ENCODE measurements around the gene NAMPT. TPM values are rescaled to one million over a fixed set of nuclear protein-coding genes. Genes with fewer than 3 reads are reported as not detected.

NAMPT gene
- total RNA-seq, 3 donors from 2014 or later, result 1,116 to 1,426 (median 1,121) TPM

DNA sequence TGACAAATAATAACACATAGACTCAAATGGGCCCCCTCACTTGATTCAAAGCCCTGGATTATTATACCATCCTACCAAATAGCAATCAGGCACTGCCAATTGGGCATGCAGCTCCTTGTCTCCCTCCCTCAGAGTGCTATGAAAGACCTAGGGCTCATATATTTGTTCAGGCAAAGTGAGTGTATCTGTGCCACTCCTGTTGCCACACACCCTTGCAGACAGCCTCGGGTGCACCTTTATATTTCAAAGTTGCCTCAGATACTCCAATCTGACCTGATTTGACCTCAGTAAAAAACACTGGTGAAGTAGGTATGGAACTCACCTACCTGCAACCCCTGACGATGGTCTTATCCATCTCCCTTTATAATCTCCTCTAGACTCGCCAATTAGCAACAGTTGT is 3.0 kb upstream of the NAMPT start:
- no peak for DNase-seq
- Mint-ChIP-seq H3K4me3 (no peak overlapping the region), H3K27me3 (ENCODE audit: low read depth) (peaks cover 3% of the 10 kb centered on the region), H3K4me1 (ENCODE audit: low read depth) (peaks cover 25% of the 10 kb centered on the region), H3K36me3 (ENCODE audit: insufficient read depth) (peaks cover 9% of the 10 kb centered on the region), H3K9me3 (no peaks in the 10 kb centered on the region)
- no peak for ATAC-seq

DNA sequence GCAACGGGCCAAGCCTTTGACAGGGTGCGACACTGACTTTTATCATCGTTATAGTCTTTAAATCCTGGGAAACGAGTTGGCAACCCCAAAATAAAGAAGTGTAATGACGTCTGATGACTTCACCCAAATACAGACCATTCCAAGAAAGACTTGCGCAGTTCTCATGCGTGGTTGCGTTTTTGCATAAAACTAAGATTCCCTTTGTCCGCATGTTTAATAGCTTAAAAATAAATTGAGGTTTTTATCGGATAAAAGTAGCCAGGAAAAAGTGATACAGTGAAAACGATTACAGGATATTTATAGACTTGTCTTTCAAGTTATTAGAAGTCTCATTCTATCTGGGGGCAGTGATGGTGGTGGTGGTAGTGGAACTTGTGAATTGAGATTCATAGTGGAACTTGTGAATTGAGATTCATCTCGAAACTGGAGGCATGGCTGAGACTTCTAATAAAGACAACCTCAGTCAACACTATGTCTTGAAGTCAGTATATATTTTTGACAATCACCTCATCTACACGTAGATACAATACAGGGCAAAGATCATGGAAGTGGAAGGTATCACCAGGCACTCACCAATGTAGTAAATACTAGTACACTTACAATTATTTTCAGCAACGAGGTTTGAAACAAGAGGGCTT is 1.2 kb upstream of the NAMPT start:
- Mint-ChIP-seq H3K4me3 (peak overlapping the region; percentile 96), H3K27me3 (ENCODE audit: low read depth) (no peaks in the 10 kb centered on the region), H3K4me1 (ENCODE audit: low read depth) (peaks cover 27% of the 10 kb centered on the region), H3K36me3 (ENCODE audit: insufficient read depth) (peaks cover 25% of the 10 kb centered on the region), H3K9me3 (no peaks in the 10 kb centered on the region)
- DNase-seq (no peak), ATAC-seq (peak; percentile 4)

DNA sequence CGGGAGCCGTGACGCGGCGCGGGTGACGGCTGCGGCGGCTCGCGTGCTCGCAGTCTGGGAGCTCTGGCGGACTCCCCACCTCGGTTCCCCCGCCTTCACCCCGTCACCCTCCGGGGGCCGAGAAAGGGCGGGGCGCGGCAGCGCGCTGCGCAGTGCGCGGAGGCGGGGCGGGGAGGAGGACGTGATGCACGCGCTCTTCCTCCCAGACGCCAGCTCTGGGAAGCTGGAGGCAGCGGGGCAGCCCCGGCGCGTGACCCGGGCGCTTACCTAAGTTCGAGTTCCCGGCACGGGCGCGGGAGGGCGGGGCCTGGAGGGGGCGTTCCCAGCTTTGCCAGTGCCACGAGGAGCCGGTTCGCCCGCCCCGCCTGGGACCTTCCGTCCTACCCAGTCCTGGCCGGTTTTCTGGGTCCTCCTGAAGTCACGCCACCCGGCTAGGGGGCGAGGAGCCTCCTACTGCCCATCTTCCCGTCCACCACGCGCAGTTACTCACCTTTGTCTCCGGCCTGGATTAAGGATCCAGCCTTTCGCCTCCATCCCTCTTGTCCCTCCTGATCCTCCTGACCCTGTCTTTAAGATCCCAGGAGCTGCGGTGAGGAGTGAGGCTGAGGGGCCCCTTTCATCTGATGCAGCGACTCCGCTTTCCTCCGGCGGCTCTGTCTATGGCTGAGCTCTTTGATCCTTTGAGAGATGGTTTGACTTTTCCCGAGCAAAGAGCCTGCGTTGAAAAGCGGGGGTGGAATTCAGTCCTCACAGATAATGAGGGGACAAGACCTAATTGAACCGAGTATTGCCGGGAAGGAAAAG is 470 bp upstream of the NAMPT start:
- Mint-ChIP-seq H3K36me3 (ENCODE audit: insufficient read depth) (peaks cover 28% of the 10 kb centered on the region), H3K9me3 (no peaks in the 10 kb centered on the region), H3K27me3 (ENCODE audit: low read depth) (no peaks in the 10 kb centered on the region), H3K4me3 (peak overlapping the region; percentile 96), H3K4me1 (ENCODE audit: low read depth) (peaks cover 30% of the 10 kb centered on the region)
- peak; percentile 100 for DNase-seq
- peak; percentile 79 to 85 for ATAC-seq

DNA sequence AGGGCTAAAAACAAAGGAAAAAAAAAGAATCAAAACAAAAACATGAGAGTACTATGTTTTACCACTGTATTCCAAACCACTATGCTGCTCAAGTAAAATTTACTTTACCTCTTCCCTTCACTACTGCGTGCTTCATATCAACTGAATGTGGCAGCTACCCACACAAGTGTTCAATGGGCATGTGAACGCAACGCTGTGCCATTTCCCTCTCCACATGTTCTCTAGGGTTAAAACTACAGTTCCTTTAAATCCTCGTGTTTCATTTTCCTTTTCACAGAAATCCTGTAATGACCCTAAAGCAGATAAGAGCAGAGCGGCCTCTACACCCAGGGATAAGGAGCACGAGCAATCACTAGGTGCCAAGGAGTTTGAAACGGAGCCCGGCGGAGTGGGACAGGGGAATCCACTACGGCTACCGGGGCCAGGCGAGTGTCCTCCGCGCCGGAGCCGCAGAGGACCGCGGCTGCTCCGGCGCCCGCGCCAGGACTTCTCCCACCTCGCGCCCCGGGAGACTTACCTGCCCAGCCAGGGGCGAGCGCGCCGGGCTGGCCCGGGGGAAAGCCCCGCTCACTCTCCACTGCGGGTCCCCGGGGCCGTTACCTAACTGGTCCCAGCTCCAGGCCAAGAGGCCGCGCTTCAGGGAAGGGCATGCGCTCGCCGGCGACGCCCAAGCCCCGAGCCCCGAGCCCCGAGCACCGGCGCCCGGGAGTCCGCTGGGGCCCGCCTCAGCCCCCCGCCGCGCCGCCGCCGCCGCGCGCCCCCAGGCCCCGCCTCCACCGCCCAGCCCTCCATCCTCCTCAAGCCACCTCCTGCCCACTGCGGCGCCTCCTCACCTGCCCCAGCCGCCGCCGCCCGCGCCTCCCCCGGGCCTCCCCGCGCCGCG is 711 bp downstream of the NAMPT start:
- peak; percentile 27 for ATAC-seq
- no peaks in the 10 kb centered on the region for H3K9me3 Mint-ChIP-seq
- peaks cover 38% of the 10 kb centered on the region for H3K4me1 Mint-ChIP-seq (ENCODE audit: low read depth)
- peak overlapping the region; percentile 96 for H3K4me3 Mint-ChIP-seq
- peak; percentile 46 for DNase-seq
- peaks cover 40% of the 10 kb centered on the region for H3K36me3 Mint-ChIP-seq (ENCODE audit: insufficient read depth)
- H3K27me3 Mint-ChIP-seq (ENCODE audit: low read depth), result no peaks in the 10 kb centered on the region

DNA sequence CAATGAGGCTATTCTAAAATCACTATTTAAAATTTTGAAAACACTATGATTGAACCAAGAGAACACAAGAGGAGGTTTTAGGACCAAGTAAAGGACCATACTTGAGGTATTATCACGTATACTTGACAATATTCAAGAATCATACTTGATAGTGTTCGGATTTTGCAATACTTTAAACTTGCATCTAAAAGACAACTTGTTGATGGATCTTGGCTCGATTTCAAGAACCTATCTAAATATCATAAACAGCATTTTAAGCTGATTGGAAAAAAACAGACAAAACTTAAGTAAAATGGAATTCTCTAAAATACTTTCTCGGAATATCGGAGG is 1.3 kb downstream of the NAMPT start:
- peaks cover 41% of the 10 kb centered on the region for H3K4me1 Mint-ChIP-seq (ENCODE audit: low read depth)
- H3K27me3 Mint-ChIP-seq (ENCODE audit: low read depth), result no peaks in the 10 kb centered on the region
- H3K4me3 Mint-ChIP-seq, result peak overlapping the region; percentile 88
- ATAC-seq (no peak), DNase-seq (no peak)
- no peaks in the 10 kb centered on the region for H3K9me3 Mint-ChIP-seq
- peaks cover 44% of the 10 kb centered on the region for H3K36me3 Mint-ChIP-seq (ENCODE audit: insufficient read depth)

DNA sequence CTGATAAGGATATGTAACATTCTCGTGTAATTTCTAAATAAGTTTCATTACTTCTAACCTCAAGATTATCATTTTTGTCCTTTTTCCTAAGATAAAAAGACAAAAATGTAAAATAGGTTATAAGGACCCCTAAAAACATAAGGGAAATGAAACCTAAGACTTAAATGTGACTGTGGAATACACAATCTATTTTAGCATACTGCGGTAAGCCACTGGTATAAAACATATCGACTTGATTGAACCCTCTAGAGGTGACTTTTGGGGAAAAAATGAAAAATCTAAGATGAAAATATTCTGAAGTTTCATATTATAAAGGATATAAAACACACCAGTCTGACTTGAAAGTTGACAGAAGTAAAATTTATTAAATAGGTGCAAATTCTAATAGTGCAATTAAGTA is 1.9 kb downstream of the NAMPT start:
- Mint-ChIP-seq H3K9me3 (no peaks in the 10 kb centered on the region), H3K27me3 (ENCODE audit: low read depth) (no peaks in the 10 kb centered on the region), H3K36me3 (ENCODE audit: insufficient read depth) (peaks cover 50% of the 10 kb centered on the region), H3K4me1 (ENCODE audit: low read depth) (peaks cover 41% of the 10 kb centered on the region), H3K4me3 (peak overlapping the region; percentile 88)
- DNase-seq, result no peak
- ATAC-seq, result no peak

DNA sequence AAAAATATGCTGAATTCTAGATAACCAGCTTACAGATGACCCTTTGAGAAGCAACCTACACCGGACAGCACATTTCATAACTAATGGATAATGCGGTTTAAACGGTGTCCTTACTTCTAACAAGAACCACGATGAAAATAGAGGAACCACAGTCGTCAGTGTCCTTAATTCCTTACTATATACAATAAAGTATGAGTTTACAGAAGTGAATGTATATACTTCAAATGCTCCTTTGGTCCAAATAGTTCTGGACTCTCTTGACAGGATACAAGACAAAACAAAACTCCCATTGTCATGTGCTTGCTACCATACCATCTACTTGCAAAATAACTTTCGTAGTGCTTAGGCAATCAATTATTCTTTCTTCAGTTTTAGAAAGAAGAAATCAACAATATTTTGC is 2.4 kb downstream of the NAMPT start:
- no peak for ATAC-seq
- peaks cover 54% of the 10 kb centered on the region for H3K36me3 Mint-ChIP-seq (ENCODE audit: insufficient read depth)
- H3K4me1 Mint-ChIP-seq (ENCODE audit: low read depth), result peaks cover 41% of the 10 kb centered on the region

DNA sequence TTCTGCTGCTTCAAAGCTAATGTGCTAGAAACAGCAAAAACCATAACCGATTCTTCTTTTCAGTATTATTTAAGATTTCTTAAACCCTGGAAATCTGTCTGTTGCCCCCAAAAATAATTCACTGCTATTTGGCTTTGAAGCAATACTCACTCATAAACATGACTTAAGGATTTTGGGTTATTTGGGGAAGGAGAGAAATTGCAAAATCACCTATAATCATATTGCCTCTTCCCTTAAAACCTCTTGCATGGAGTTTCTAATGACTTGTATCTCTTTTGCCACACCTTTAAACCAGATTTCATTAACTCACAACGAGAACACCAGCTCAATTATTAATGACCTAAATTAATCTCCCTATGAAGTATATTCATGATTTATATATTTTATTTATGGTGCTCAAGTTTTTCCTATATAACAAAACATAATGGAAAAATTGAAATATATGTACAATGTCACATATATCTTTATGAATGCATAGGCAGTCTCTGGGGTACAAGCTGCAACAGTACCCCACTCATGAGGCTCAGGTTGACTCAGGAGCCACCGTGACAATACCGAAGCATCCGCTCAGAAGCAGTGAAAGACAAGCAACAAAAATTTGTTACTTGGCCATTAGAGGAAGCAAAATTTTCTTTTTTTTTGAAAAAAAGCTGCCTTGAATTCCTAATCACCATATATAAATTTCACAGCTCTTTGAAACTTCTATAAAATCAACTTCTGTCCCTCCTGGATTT is 3.0 kb downstream of the NAMPT start:
- Mint-ChIP-seq H3K4me3 (peak overlapping the region; percentile 88), H3K4me1 (ENCODE audit: low read depth) (peaks cover 40% of the 10 kb centered on the region), H3K9me3 (no peaks in the 10 kb centered on the region), H3K36me3 (ENCODE audit: insufficient read depth) (peaks cover 60% of the 10 kb centered on the region), H3K27me3 (ENCODE audit: low read depth) (no peaks in the 10 kb centered on the region)
- no peak for ATAC-seq
- no peak for DNase-seq

More for the DNA sequence above, 2.4 kb downstream of the NAMPT start:
- Mint-ChIP-seq H3K27me3 (ENCODE audit: low read depth) (no peaks in the 10 kb centered on the region), H3K4me3 (peak overlapping the region; percentile 88), H3K9me3 (no peaks in the 10 kb centered on the region)
- DNase-seq, result no peak

DNA sequence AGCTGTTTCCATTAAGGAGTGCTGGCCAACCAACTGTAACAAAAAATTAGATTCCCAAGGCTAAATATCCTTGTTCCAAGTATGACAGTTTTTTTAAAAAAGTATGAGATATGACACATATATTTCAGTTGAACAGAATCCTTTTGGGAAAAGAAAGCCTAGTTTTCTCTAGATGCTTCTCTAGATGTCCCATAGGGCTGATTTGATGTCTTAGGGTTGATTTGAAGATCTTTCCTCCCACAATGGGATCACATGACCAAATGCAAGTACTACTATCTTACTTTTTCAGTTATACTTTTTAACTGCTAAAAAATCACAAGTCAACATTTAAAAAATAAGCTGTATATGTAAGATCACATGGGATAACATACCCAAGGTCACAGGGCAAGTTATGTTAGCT is 3.7 kb downstream of the NAMPT start:
- Mint-ChIP-seq H3K36me3 (ENCODE audit: insufficient read depth) (peaks cover 65% of the 10 kb centered on the region), H3K9me3 (no peaks in the 10 kb centered on the region), H3K27me3 (ENCODE audit: low read depth) (no peaks in the 10 kb centered on the region), H3K4me1 (ENCODE audit: low read depth) (peaks cover 40% of the 10 kb centered on the region), H3K4me3 (peak overlapping the region; percentile 88)
- ATAC-seq, result no peak
- DNase-seq, result no peak

DNA sequence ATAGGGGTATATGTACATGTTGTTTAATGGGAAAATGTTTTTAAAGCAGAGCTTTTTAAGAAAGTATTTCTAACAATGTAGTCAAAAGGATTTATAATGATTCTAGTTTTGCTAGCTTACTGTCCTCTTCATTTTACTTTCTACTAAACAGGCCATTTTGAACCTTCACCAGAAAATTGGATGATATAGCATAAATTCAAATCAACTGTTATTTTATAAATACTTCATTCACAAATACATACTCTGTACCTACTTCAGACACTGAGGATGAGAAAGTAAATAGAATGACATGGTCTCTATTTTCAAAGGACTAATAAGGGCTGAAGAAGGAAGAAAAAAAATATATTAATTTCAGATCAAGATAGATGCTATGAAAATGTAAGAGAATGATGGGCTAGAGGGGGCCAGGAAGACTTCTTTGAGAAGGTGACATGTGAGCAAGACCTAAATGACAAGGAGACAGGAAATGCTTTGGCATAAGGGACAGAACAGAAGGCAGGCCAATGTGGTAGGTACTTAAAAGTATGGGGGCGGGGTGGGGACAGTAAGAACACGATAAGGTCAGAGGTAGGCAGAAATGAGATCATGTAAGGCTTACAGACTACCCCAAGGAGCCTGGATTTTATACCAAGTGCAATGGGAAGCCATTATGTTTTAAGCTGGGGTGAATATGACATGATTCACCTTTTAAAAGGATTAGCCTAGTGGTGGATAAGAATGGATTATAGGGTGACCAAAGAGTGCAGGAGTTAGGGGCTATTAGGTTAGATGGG is 5.2 kb downstream of the NAMPT start:
- Mint-ChIP-seq H3K36me3 (ENCODE audit: insufficient read depth) (peaks cover 68% of the 10 kb centered on the region), H3K9me3 (no peaks in the 10 kb centered on the region), H3K4me3 (peak overlapping the region; percentile 88), H3K4me1 (ENCODE audit: low read depth) (peaks cover 38% of the 10 kb centered on the region), H3K27me3 (ENCODE audit: low read depth) (no peaks in the 10 kb centered on the region)
- ATAC-seq (peak; percentile 25 to 26), DNase-seq (no peak)

DNA sequence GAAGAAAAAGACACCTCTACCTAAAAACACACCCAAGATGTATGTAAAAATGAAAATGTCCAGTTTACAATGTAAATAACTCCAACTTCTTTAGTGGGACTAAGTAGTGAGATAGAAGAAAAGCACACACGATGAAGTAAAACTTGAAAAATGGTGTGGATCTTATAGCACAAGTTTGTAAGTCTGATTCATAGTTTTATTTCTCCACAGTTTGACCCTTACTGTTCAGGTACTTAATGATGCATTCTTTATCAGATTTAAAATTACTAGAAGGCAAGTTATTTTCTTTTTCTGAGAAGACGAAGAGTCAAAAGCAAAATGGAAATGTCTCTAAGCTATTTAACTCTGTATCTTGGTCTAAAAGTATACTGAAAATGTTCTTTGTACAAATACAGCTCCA is 6.1 kb downstream of the NAMPT start:
- peak overlapping the region; percentile 88 for H3K4me3 Mint-ChIP-seq
- H3K9me3 Mint-ChIP-seq, result no peaks in the 10 kb centered on the region
- peaks cover 70% of the 10 kb centered on the region for H3K36me3 Mint-ChIP-seq (ENCODE audit: insufficient read depth)
- ATAC-seq, result no peak
- no peak for DNase-seq
- H3K27me3 Mint-ChIP-seq (ENCODE audit: low read depth), result no peaks in the 10 kb centered on the region
- peaks cover 38% of the 10 kb centered on the region for H3K4me1 Mint-ChIP-seq (ENCODE audit: low read depth)

DNA sequence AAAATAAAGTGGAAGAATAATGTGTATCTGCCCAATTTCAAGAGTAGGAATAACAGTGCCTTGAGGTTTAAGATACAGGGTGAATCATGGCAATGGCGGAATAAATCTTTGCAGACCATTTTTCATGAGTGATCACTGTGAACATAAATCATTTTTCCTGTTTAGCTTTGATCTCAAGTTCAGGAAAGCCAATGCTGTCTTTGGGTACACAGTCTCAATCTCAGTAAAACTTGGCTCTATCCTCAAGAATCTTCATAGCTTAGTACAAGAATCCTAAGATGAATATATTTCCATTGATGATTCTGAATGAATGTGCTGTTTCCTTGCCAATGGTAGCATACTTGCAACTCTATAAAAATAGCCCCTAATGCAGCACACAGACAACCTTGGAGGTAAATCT is 6.8 kb downstream of the NAMPT start:
- no peaks in the 10 kb centered on the region for H3K27me3 Mint-ChIP-seq (ENCODE audit: low read depth)
- no peak for DNase-seq

DNA sequence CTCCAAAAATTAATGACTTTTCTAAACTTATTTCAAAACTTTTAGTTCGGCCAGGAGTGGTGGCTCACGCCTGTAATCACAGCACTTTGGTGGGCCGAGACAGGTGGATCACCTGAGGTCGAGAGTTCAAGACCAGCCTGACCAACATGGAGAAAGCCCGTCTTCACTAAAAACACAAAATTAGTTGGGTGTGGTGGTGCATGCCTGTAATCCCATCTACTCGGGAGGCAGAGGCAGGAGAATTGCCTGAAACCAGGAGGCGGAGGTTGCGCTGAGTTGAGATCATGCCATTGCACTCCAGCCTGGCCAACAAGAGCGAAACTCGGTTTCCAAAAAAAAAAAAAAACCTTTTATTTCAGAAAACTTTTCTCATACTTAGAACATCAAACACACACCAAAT is 8.3 kb downstream of the NAMPT start:
- DNase-seq, result no peak
- H3K36me3 Mint-ChIP-seq (ENCODE audit: insufficient read depth), result peaks cover 67% of the 10 kb centered on the region
- no peak for ATAC-seq
- H3K27me3 Mint-ChIP-seq (ENCODE audit: low read depth), result no peaks in the 10 kb centered on the region
- peak overlapping the region; percentile 88 for H3K4me3 Mint-ChIP-seq
- no peaks in the 10 kb centered on the region for H3K9me3 Mint-ChIP-seq
- H3K4me1 Mint-ChIP-seq (ENCODE audit: low read depth), result peaks cover 40% of the 10 kb centered on the region

More for the DNA sequence above, 6.8 kb downstream of the NAMPT start:
- H3K4me1 Mint-ChIP-seq (ENCODE audit: low read depth), result peaks cover 40% of the 10 kb centered on the region
- peaks cover 72% of the 10 kb centered on the region for H3K36me3 Mint-ChIP-seq (ENCODE audit: insufficient read depth)
- no peak for ATAC-seq
- no peaks in the 10 kb centered on the region for H3K9me3 Mint-ChIP-seq
- H3K4me3 Mint-ChIP-seq, result peak overlapping the region; percentile 88
